Caco-2 (cell line): ENCODE results near the gene KCNK18. TPM values are rescaled to one million over a fixed set of nuclear protein-coding genes. Genes with fewer than 3 reads are reported as not detected.

Experiments used
- BruUV-seq: library from RNA; stranded (reverse); fragments of 400-500 nt; replicated peaks from 2 replicates; lab custom pipeline; 2021; lab: Mats Ljungman, UMichigan
- CTCF ChIA-PET: fragments of 300-600 bp; sonication (Branson Sonifier 250); formaldehyde crosslinking; loops from one replicate; lab custom pipeline; 2022; ENCODE audit warnings: antibody characterized with exemption; lab: Charles Lee
- POLR2A ChIA-PET: fragments of 300-600 bp; sonication (Branson Sonifier 250); formaldehyde crosslinking; loops from one replicate; lab custom pipeline; 2022; ENCODE audit warnings: antibody characterized with exemption; lab: Charles Lee
- DNase-seq, 2 experiments: peaks; one replicate each; pipeline versions ENCODE4 v3.0.0 to v3.0.0-alpha.2; 2020 to 2022
- H3K27me3 ChIP-seq: replicated peaks from 2 replicates; pipeline ENCODE4 v1.6.0; 2011; ENCODE audit warnings: low read length; ENCODE audit not compliant: control insufficient read depth, insufficient read depth
- H3K36me3 ChIP-seq: 2 replicates; pipeline ENCODE4 v1.5.1; 2011; ENCODE audit warnings: low read length; ENCODE audit not compliant: control insufficient read depth, insufficient read depth
- H3K4me1 ChIP-seq: fragments of 250-450 bp; sonication (Bioruptor Pico); 2 replicates; pipeline ENCODE4 v1.5.1; 2020; ENCODE audit warnings: mild to moderate bottlenecking
- H3K4me3 ChIP-seq: 2 replicates; pipeline ENCODE4 v1.5.1; 2011; ENCODE audit warnings: low read depth, mild to moderate bottlenecking, control low read depth, low read length
- H3K9me3 ChIP-seq: fragments of 250-450 bp; sonication (Bioruptor Pico); 2 replicates; pipeline ENCODE4 v1.5.1; 2020; ENCODE audit warnings: mild to moderate bottlenecking, moderate library complexity
- H3K27ac Mint-ChIP-seq: one replicate; pipeline ENCODE4 v1.8.0; 2022; ENCODE audit warnings: mixed read lengths; ENCODE audit not compliant: unreplicated experiment
- H3K27me3 Mint-ChIP-seq: one replicate; pipeline ENCODE4 v1.8.0; 2022; ENCODE audit warnings: mixed read lengths; ENCODE audit not compliant: insufficient read depth, unreplicated experiment
- H3K36me3 Mint-ChIP-seq: one replicate; pipeline ENCODE4 v1.8.0; 2022; ENCODE audit warnings: mild to moderate bottlenecking, mixed read lengths; ENCODE audit not compliant: insufficient read depth, unreplicated experiment
- H3K4me1 Mint-ChIP-seq: one replicate; pipeline ENCODE4 v1.8.0; 2022; ENCODE audit warnings: low read depth, mixed read lengths; ENCODE audit not compliant: unreplicated experiment
- H3K4me3 Mint-ChIP-seq: one replicate; pipeline ENCODE4 v1.8.0; 2022; ENCODE audit warnings: mild to moderate bottlenecking, moderate library complexity, mixed read lengths; ENCODE audit not compliant: unreplicated experiment
- H3K9me3 Mint-ChIP-seq: one replicate; pipeline ENCODE4 v1.8.0; 2022; ENCODE audit warnings: mixed read lengths; ENCODE audit not compliant: unreplicated experiment
- intact Hi-C: fragments of 100-400 bp; cut with micrococcal nuclease; formaldehyde crosslinking; loops from one replicate; pipeline ENCODE4 v1.10.0; 2022; ENCODE audit not compliant: unreplicated experiment
- total RNA-seq: library from RNA; stranded (reverse); gene quantifications from 2 replicates; pipeline ENCODE4 v1.2.3, GENCODE V29; 2022
- TF ChIP-seq, protein P1 (sequence below), 2 experiments: fragments of 200-600 bp in 1 of 2; IDR thresholded peaks; 1 replicate in 1 of 2; 2 replicates in 1 of 2; pipeline versions ENCODE4 v1.5.1 to v1.8.0; 2011 to 2022; ENCODE audit warnings: antibody characterized with exemption in 1 of 2, control low read depth in 1 of 2, inconsistent platforms in 1 of 2, low read depth in 1 of 2, low read length in 1 of 2, mild to moderate bottlenecking in 1 of 2, moderate library complexity in 1 of 2; ENCODE audit not compliant: insufficient read depth in 1 of 2, severe bottlenecking in 1 of 2, unreplicated experiment in 1 of 2

Gene KCNK18
- total RNA-seq, 1 experiment from 2014 or later, result not detected

DNA sequence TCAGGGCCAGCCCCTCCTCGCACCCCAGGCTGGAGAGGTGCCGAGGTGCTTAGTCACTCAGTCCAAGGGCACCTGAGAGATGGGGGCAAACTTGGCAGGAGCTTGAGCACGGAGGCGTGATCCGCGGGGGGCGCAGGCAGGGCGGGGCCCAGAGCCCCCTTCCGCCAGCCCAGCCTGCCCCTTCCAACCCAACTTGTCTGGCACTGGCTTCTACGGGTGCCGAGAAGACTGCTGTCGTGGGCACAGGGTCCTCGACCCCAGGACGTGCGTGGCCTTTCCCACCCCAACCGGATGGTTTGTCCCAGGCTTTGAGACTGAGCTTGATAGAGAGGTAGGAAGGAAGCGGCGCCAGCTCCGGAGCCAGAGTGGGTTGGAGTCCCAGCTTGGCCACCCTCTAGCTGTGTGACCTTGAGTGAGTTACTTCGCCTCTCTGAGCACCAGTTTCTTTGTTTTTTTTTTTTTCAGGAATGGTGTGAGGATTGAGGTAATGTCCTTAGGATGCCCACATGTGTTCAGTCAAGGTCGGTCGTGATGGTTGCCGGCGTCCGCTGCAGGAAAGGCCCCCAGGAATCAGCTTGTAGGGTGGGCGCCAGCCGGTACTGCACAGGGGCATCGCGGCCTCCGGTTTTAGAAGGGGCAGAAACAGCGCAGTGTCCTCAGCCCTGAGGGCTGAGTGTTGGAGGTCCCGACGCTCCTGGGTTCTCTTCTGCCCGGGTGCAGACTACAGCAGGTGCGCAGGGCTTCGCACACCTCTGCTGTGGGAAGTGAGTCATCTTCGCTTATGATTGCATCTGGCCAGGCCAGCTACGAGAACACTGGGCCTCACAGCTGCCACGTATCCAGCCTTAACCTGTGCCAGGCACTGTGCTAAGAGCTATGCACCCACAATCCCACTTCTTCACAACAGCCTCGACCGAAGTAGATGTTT is 30.6 kb upstream of the KCNK18 start:
- peaks cover 26% of the 10 kb centered on the region for H3K27me3 Mint-ChIP-seq
- Histone ChIP-seq H3K4me3 (no peak overlapping the region), H3K36me3 (no peaks in the 10 kb centered on the region), H3K4me1 (peaks cover 18% of the 10 kb centered on the region), H3K27me3 (peaks cover 4% of the 10 kb centered on the region), H3K9me3 (no peaks in the 10 kb centered on the region)
- TF ChIP-seq, protein P1, sequence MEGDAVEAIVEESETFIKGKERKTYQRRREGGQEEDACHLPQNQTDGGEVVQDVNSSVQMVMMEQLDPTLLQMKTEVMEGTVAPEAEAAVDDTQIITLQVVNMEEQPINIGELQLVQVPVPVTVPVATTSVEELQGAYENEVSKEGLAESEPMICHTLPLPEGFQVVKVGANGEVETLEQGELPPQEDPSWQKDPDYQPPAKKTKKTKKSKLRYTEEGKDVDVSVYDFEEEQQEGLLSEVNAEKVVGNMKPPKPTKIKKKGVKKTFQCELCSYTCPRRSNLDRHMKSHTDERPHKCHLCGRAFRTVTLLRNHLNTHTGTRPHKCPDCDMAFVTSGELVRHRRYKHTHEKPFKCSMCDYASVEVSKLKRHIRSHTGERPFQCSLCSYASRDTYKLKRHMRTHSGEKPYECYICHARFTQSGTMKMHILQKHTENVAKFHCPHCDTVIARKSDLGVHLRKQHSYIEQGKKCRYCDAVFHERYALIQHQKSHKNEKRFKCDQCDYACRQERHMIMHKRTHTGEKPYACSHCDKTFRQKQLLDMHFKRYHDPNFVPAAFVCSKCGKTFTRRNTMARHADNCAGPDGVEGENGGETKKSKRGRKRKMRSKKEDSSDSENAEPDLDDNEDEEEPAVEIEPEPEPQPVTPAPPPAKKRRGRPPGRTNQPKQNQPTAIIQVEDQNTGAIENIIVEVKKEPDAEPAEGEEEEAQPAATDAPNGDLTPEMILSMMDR (IDR thresholded peaks at IDR 0.05; ENCODE audit: insufficient read depth in 1 of 2, low read depth in 1 of 2, low read length in 1 of 2, severe bottlenecking in 1 of 2, unreplicated experiment in 1 of 2), result no peak
- H3K9me3 Mint-ChIP-seq, result no peaks in the 10 kb centered on the region
- no TSS peak for BruUV-seq
- ChIA-PET CTCF (interaction anchor here (0.6 to 5.7 kb wide), 13 partner anchors 8 to 538 kb away, joined by 3 to 50 read pairs (median 4); no protein-coding TSS in a partner anchor), POLR2A (interaction anchor here (0.6 kb wide), 1 partner anchor 8 kb away, joined by 4 read pairs; no protein-coding TSS in a partner anchor)
- H3K36me3 Mint-ChIP-seq, result no peaks in the 10 kb centered on the region
- DNase-seq, result no peak
- H3K4me3 Mint-ChIP-seq, result peak overlapping the region; percentile 39
- H3K27ac Mint-ChIP-seq, result no peak overlapping the region
- no peaks in the 10 kb centered on the region for H3K4me1 Mint-ChIP-seq
- intact Hi-C loops, result loop anchor here (1.0 to 10.0 kb wide), 3 partner anchors 9 to 329 kb away; partner anchors contain the start of gene SHTN1

DNA sequence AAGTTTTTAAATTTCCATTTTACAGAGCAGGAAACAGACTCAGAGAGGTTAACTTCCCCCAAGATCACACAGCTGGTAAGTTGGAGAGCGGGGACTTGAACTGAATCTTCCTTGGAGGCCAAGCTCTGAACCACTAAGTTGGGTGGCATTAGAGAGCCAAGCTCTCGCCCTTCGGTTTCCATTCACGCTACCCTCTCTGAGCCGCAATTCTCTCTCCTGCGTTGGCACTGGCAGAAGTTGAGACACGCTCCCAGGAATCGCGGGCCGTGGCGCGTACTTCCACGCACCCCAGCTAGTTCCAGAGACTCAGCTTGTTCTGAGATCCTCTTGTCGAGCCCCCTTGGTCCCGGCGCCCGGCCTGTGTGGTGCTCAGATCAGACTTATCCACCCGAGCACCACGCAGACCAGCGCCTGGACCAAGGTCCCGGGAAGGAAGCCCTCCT is 29.9 kb upstream of the KCNK18 start:
- TF ChIP-seq, protein P1 (IDR thresholded peaks at IDR 0.05; ENCODE audit: insufficient read depth in 1 of 2, low read depth in 1 of 2, low read length in 1 of 2, severe bottlenecking in 1 of 2, unreplicated experiment in 1 of 2), result no peak
- H3K4me3 Mint-ChIP-seq, result no peak overlapping the region
- peaks cover 3% of the 10 kb centered on the region for H3K27me3 ChIP-seq
- H3K27me3 Mint-ChIP-seq, result peaks cover 25% of the 10 kb centered on the region
- H3K4me1 ChIP-seq, result peaks cover 18% of the 10 kb centered on the region
- no peaks in the 10 kb centered on the region for H3K36me3 Mint-ChIP-seq
- H3K4me1 Mint-ChIP-seq, result no peaks in the 10 kb centered on the region
- intact Hi-C loops, result loop anchor here (10.0 kb wide), 1 partner anchor 163 kb away; the partner anchor contains the start of gene SHTN1
- no peaks in the 10 kb centered on the region for H3K36me3 ChIP-seq
- H3K9me3 Mint-ChIP-seq, result no peaks in the 10 kb centered on the region
- no peaks in the 10 kb centered on the region for H3K9me3 ChIP-seq
- no peak for DNase-seq
- BruUV-seq, result no TSS peak
- ChIA-PET CTCF (interaction anchor here (0.7 to 5.7 kb wide), 9 partner anchors 7 to 540 kb away, joined by 3 to 50 read pairs (median 6); no protein-coding TSS in a partner anchor), POLR2A (no interaction called here)
- no peak overlapping the region for H3K27ac Mint-ChIP-seq
- H3K4me3 ChIP-seq, result no peak overlapping the region
